ENCODE data around the gene ACY1. TPM values are rescaled to one million over a fixed set of nuclear protein-coding genes. Genes with fewer than 3 reads are reported as not detected.
A peak's percentile ranks its signal among the peaks of the same experiment; 100 is the strongest.

The ACY1 gene
- total RNA-seq, 4 donors from 2014 or later = 34.0 to 57.7 (median 52.1) TPM

GRCh38 chr3:51966016-51966415 is 17.3 kb upstream of the ACY1 start:
- DNase-seq (ENCODE audit: low spot score) = no peak
- no peak for TF ChIP-seq CTCF (IDR thresholded peaks at IDR 0.05)
- ATAC-seq (ENCODE audit: low FRiP score) = no peak

GRCh38 chr3:51966486-51966885 is 16.8 kb upstream of the ACY1 start:
- DNase-seq (ENCODE audit: low spot score) (no peak), ATAC-seq (ENCODE audit: low FRiP score) (no peak)
- no peak for TF ChIP-seq CTCF (IDR thresholded peaks at IDR 0.05)

- ATAC-seq (ENCODE audit: low FRiP score) = peak; percentile 3
- TF ChIP-seq CTCF (IDR thresholded peaks at IDR 0.05) = no peak
- no peak for DNase-seq (ENCODE audit: low spot score)
These were observed 16.4 kb upstream of the ACY1 start for GRCh38 chr3:51966922-51967383.

GRCh38 chr3:51967384-51968169 is 15.8 kb upstream of the ACY1 start, which contains the start of gene PCBP4:
Gene PCBP4 (minus strand): TSS chr3:51967454. CDS start chr3:51961240, 6,214 bp downstream.
- no peak for DNase-seq (ENCODE audit: low spot score)
- TF ChIP-seq CTCF (IDR thresholded peaks at IDR 0.05) = no peak
- peak; percentile 68 for ATAC-seq (ENCODE audit: low FRiP score)

GRCh38 chr3:51968170-51968775 is 15.1 kb upstream of the ACY1 start:
- no peak for TF ChIP-seq CTCF (IDR thresholded peaks at IDR 0.05)
- no peak for ATAC-seq (ENCODE audit: low FRiP score)
- no peak for DNase-seq (ENCODE audit: low spot score)

- no peak for DNase-seq (ENCODE audit: low spot score)
- no peak for TF ChIP-seq CTCF (IDR thresholded peaks at IDR 0.05)
- ATAC-seq (ENCODE audit: low FRiP score) = no peak
These were observed 14.3 kb upstream of the ACY1 start for GRCh38 chr3:51968883-51969678.
